Kidney (tissue), 14 donors: ENCODE data around the gene CFAP70. TPM values are rescaled to one million over a fixed set of nuclear protein-coding genes. Genes with fewer than 3 reads are reported as not detected.

Experiments
- DNase-seq, 5 donors: peaks; one replicate each; pipeline ENCODE4 v3.0.0-alpha.2; 2013 to 2020
- FAIRE-seq: peaks from 2 replicates; lab custom pipeline; 2012; peaks lifted over from hg19 to GRCh38; lab: Jason Lieb, UNC
- H3K27ac ChIP-seq, 2 donors: one replicate each; pipeline ENCODE4 v1.7.0; 2013; ENCODE audit warnings: low read depth in 2 of 2, low read length in 2 of 2, inconsistent platforms in 1 of 2
- H3K27me3 ChIP-seq: one replicate; pipeline ENCODE4 v1.7.1; 2013; ENCODE audit warnings: low read length, inconsistent platforms; ENCODE audit not compliant: control insufficient read depth, insufficient read depth
- H3K36me3 ChIP-seq, 3 donors: one replicate each; pipeline versions ENCODE4 v1.7.0 to v1.7.1; 2013; ENCODE audit warnings: low read length in 3 of 3, control low read depth in 1 of 3, inconsistent platforms in 1 of 3; ENCODE audit not compliant: insufficient read depth in 3 of 3, control insufficient read depth in 2 of 3
- H3K4me1 ChIP-seq, 3 donors: one replicate each; pipeline versions ENCODE4 v1.7.0 to v1.7.1; 2013; ENCODE audit warnings: low read length in 3 of 3, inconsistent platforms in 1 of 3, low read depth in 1 of 3; ENCODE audit not compliant: control insufficient read depth in 2 of 3, insufficient read depth in 2 of 3
- H3K4me3 ChIP-seq, 3 donors: one replicate each; pipeline versions ENCODE4 v1.7.0 to v1.8.1; 2013; ENCODE audit warnings: low read length in 3 of 3, control low read depth in 1 of 3, inconsistent platforms in 1 of 3
- H3K9ac ChIP-seq, 3 donors: one replicate each; pipeline versions ENCODE4 v1.7.0 to v1.7.1; 2013; ENCODE audit warnings: low read length in 3 of 3, control low read depth in 1 of 3, inconsistent platforms in 1 of 3
- H3K9me3 ChIP-seq, 3 donors: one replicate each; pipeline versions ENCODE4 v1.7.0 to v1.7.1; 2013; ENCODE audit warnings: low read length in 3 of 3, control low read depth in 1 of 3, inconsistent platforms in 1 of 3; ENCODE audit not compliant: control insufficient read depth in 2 of 3, insufficient read depth in 1 of 3
- intact Hi-C: fragments of 100-400 bp; cut with DNase I; formaldehyde crosslinking; loops from one replicate; pipeline ENCODE4 v1.11.1; 2022
- polyA plus RNA-seq: library from polyadenylated mRNA; stranded (reverse); fragments of 350-450 nt; fragmentation: Illumina TruSeq; extraction: RNeasy Lipid Tissue Mini Kit (QIAGEN cat#74804); gene quantifications from one replicate; pipeline ENCODE4 v1.2.3, GENCODE V29; 2014; ENCODE audit warnings: low read depth, low replicate concordance; ENCODE audit not compliant: insufficient read depth
- total RNA-seq: library from RNA; stranded (reverse); fragmentation: NEBNext Ultra II Directional; extraction: Animal tissue kit (Norgen Biotek cat#: 25700); gene quantifications from one replicate; pipeline ENCODE4 v1.2.1, GENCODE V29; 2021
- TF ChIP-seq, protein P1 (sequence below): IDR thresholded peaks from 3 replicates; pipeline ENCODE4 v1.5.1; 2012; ENCODE audit warnings: mild to moderate bottlenecking, moderate library complexity, borderline replicate concordance; ENCODE audit not compliant: insufficient read depth; ENCODE audit errors: extremely low read depth
- donor health status: control.
- donor health status: control.
- donor health status: control.
- donor health status: control.
- donor health status: control.
- donor health status: DM: yes; HTN: yes; CAD: no.
- donor health status: Normal renal cell carcinoma (clear cell type).

The CFAP70 gene
- total and polyA plus RNA-seq, 2 donors from 2014 or later = 6.0 to 8.7 TPM

DNA sequence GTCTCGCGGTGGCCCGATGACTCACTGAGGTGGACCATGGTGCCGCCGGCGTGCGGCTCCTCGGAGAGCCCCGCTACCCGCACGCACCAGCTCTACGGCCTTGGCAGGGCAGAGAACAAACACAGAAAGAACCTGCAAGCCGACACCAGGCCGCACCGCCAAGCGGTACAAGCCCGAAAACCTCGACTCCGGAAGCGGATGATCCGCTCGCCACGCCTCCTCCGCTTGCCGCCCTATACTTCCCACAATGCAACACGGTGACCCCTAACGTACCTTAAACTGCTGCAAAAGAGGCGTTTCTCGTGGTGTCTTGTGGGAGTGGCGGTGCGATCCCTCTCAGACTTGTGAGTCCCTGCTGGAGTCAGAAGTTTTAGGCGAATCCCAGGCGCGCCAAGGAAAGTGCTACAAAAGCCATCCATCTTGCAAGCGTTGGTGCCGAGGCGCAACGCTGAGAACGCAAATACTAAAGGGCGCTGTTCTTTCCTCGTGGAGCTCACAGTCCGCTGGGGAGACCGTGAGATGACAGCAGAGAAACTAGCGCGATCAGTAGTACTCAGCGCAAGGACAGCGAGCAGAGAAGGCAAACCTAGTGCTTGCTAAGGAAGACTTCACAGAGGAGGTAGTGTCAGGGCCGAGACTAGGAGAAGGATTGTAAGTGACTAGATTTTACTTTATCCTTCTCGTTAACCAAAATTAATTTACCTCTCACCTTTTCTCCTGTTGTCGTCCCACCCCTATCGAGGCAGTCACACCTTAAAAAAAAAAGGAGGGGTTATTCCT is 106.0 kb downstream of the CFAP70 start, which contains the start of gene MRPS16:
MRPS16 (minus strand) TSS at position 200 of the 780 bp plus-strand sequence; CDS start at position 38, 162 bp downstream.
- H3K4me3 ChIP-seq = peak within 1 kb of the TSS; percentile 91 to 98 (median 96)
- TF ChIP-seq, protein P1, sequence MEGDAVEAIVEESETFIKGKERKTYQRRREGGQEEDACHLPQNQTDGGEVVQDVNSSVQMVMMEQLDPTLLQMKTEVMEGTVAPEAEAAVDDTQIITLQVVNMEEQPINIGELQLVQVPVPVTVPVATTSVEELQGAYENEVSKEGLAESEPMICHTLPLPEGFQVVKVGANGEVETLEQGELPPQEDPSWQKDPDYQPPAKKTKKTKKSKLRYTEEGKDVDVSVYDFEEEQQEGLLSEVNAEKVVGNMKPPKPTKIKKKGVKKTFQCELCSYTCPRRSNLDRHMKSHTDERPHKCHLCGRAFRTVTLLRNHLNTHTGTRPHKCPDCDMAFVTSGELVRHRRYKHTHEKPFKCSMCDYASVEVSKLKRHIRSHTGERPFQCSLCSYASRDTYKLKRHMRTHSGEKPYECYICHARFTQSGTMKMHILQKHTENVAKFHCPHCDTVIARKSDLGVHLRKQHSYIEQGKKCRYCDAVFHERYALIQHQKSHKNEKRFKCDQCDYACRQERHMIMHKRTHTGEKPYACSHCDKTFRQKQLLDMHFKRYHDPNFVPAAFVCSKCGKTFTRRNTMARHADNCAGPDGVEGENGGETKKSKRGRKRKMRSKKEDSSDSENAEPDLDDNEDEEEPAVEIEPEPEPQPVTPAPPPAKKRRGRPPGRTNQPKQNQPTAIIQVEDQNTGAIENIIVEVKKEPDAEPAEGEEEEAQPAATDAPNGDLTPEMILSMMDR = no peak
- H3K27me3 ChIP-seq = no peaks in the 10 kb centered on the region
- intact Hi-C loops = no loop called here
- DNase-seq (peak; percentile 96 to 99 (median 96)), FAIRE-seq (peak; percentile 15)
- H3K27ac ChIP-seq = peak within 1 kb of the TSS; percentile 87 to 89
- H3K9ac ChIP-seq = peak within 1 kb of the TSS; percentile 91 to 99 (median 96)
- peaks cover 0 to 9% (median 6%) of the 10 kb centered on the region in 3 donors for H3K4me1 ChIP-seq
- H3K36me3 ChIP-seq = peaks cover 0 to 13% (median 4%) of the 10 kb centered on the region in 3 donors
- no peaks in the 10 kb centered on the region for H3K9me3 ChIP-seq

DNA sequence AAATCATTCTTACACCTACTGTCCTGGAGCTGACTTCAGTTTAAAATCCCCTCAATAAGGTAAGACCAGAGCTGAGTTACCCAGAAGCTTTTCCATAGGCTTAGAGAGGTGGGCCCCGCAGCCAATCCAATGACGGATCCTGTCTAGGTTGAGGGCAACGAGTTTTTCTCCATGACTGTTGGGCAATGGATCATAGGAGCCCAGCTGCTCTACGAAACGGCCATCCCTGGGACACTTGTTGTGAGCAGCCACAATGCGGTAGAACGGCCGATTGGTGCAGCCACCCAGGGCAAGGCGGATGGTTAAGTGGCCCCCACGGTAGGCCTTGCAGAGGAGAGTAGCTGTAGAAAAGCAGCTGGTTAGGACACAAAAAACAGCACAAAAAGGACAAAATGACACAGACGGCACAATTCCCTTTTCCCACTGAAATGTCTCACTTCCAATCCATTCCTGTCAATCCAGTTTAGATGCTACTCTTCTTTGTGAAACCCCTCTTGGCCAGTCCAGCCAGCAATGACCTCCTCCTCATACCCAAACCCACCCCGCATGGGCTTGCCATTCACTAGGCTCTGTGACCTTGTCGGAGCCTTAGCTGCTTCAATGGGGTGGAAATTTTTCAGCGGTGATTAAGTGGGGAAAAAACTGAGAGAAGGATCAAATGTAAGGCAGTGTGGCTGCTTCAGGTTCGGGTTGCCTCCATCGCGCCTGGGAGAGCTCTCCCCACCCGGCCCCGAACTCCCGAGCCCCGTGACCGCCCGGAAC is 106.8 kb downstream of the CFAP70 start:
- Histone ChIP-seq H3K27me3 (no peaks in the 10 kb centered on the region), H3K9ac (peak overlapping the region; percentile 87 to 99 (median 96)), H3K4me1 (peaks cover 0 to 9% (median 9%) of the 10 kb centered on the region in 3 donors), H3K9me3 (no peaks in the 10 kb centered on the region), H3K4me3 (peak overlapping the region; percentile 91 to 98 (median 96)), H3K36me3 (peaks cover 0 to 13% (median 4%) of the 10 kb centered on the region in 3 donors), H3K27ac (peak overlapping the region; percentile 87 to 89)
- TF ChIP-seq, protein P1 = no peak
- FAIRE-seq (no peak), DNase-seq (peak in 1 of 5 donors; percentile 9)
- intact Hi-C loops = no loop called here

DNA sequence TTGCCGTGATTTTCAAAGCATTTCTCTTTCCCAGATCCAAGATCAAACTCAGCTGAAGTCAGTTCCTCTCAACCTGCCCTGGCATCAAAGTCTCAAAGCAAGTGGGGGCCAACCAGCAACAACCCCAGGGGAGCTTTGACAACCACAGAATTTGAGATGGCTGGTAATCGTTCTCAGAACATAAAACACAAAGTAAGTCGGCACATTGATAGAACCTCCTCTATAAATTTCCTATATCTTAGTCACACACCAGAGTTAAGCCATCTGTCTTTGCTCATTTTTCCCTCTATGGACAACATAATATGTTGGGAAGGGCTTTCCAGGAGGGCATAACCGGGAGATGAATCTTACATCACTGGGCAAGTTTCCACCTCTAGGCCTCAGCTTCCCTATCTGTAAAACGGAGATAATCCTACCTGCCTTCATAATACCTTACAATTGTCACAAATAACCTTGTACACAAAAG is 110.4 kb downstream of the CFAP70 start:
- DNase-seq (no peak), FAIRE-seq (no peak)
- H3K9ac ChIP-seq = no peak overlapping the region
- peaks cover 4 to 13% (median 6%) of the 10 kb centered on the region in 3 donors for H3K36me3 ChIP-seq
- intact Hi-C loops = no loop called here
- peaks cover 0 to 16% (median 9%) of the 10 kb centered on the region in 3 donors for H3K4me1 ChIP-seq
- TF ChIP-seq, protein P1 = no peak
- H3K9me3 ChIP-seq = no peaks in the 10 kb centered on the region
- H3K4me3 ChIP-seq = peak overlapping the region in 1 of 3 donors; percentile 86
- H3K27ac ChIP-seq = no peak overlapping the region
- H3K27me3 ChIP-seq = no peaks in the 10 kb centered on the region
